SK-N-MC (cell line): ENCODE measurements around the gene ADAM33.

ENCODE experiments used
- DNase-seq: peaks from one replicate; pipeline ENCODE4 v3.0.0-alpha.2; 2011; ENCODE audit warnings: low read depth, low spot score
- H3K27ac ChIP-seq: fragments of 200-600 bp; sonication (generic); 2 replicates; pipeline ENCODE4 v1.5.1; 2016; ENCODE audit warnings: mixed run types
- H3K36me3 ChIP-seq: fragments of 200-600 bp; sonication (generic); 2 replicates; pipeline ENCODE4 v1.6.1; 2017; ENCODE audit warnings: antibody characterized with exemption, low read length, mixed read lengths; ENCODE audit not compliant: insufficient read depth
- H3K4me3 ChIP-seq: fragments of 200-600 bp; sonication (generic); 2 replicates; pipeline ENCODE4 v1.5.1; 2016
- H3K9ac ChIP-seq: fragments of 200-600 bp; sonication (generic); 2 replicates; pipeline ENCODE4 v1.8.0; 2017; ENCODE audit warnings: mixed run types, mixed read lengths; ENCODE audit not compliant: insufficient read length
- H3K9me3 ChIP-seq: fragments of 200-600 bp; sonication (generic); 2 replicates; pipeline ENCODE4 v1.6.1; 2017; ENCODE audit warnings: low read depth, mild to moderate bottlenecking, antibody characterized with exemption, low read length, moderate library complexity, mixed read lengths
- EZH2 ChIP-seq: fragments of 200-600 bp; sonication (generic); IDR thresholded peaks from one replicate; pipeline ENCODE4 v1.6.1; 2017; ENCODE audit warnings: antibody characterized with exemption
- FOXP2 ChIP-seq: optimal IDR thresholded peaks from 2 replicates; pipeline ENCODE3; 2011; ENCODE audit warnings: mild to moderate bottlenecking, moderate library complexity; ENCODE audit not compliant: insufficient read depth; ENCODE audit errors: extremely low read length, control extremely low read depth
- POLR2AphosphoS5 ChIP-seq: IDR thresholded peaks from 2 replicates; pipeline ENCODE4 v1.6.1; 2012; ENCODE audit warnings: mild to moderate bottlenecking, low read depth, low read length, borderline replicate concordance

The ADAM33 gene

DNA sequence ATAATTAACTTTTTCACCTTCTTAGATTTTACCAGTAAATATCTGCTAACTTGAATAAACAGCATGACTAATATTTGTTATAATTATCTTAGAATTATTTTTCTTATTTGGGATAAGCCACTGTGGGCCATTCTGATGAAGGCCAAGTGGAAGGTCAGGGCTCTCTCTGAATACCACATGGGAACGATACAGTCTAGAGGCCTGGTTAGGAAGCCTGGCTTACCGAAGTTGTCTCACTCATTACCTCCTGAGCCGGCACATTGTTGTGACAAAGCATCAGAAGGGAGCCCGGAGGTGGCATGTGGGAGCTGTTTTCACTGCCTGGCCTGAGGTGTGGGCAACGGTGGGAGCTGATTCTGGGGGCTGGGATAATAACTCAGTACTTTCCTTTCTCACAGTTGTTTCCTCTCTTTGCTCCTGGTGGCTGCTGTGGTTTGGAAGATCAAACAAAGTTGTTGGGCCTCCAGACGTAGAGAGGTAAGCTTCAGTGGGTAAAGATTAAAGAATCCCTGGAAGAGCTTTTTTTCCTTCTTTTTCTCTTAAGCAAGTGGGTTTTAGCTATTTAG lies 47.8 kb downstream of the ADAM33 start:
- Histone ChIP-seq H3K9me3 (no peaks in the 10 kb centered on the region), H3K27ac (no peak overlapping the region), H3K36me3 (no peaks in the 10 kb centered on the region), H3K9ac (no peak overlapping the region), H3K4me3 (no peak overlapping the region)
- TF ChIP-seq FOXP2 (no peak), POLR2AphosphoS5 (no peak), EZH2 (no peak)
- DNase-seq: no peak

GRCh38 chr20:3632311-3633004 lies 49.4 kb downstream of the ADAM33 start:
- DNase-seq: no peak
- Histone ChIP-seq H3K9ac (no peak overlapping the region), H3K27ac (no peak overlapping the region), H3K4me3 (no peak overlapping the region), H3K36me3 (no peaks in the 10 kb centered on the region), H3K9me3 (no peaks in the 10 kb centered on the region)
- TF ChIP-seq POLR2AphosphoS5 (no peak), EZH2 (no peak), FOXP2 (no peak)

- TF ChIP-seq POLR2AphosphoS5 (no peak), FOXP2 (no peak), EZH2 (no peak)
- H3K9me3 ChIP-seq: no peaks in the 10 kb centered on the region
- H3K4me3 ChIP-seq: no peak overlapping the region
- no peak overlapping the region for H3K9ac ChIP-seq
- DNase-seq: no peak
- no peaks in the 10 kb centered on the region for H3K36me3 ChIP-seq
- H3K27ac ChIP-seq: no peak overlapping the region
Observed at GRCh38 chr20:3631534-3631933, 50.3 kb downstream of the ADAM33 start.

- no peak for TF ChIP-seq POLR2AphosphoS5
- TF ChIP-seq FOXP2: no peak
- no peak for TF ChIP-seq EZH2
- H3K9ac ChIP-seq: no peak overlapping the region
- H3K27ac ChIP-seq: no peak overlapping the region
- DNase-seq: no peak
- H3K4me3 ChIP-seq: no peak overlapping the region
- no peaks in the 10 kb centered on the region for H3K36me3 ChIP-seq
- H3K9me3 ChIP-seq: no peaks in the 10 kb centered on the region
Observed at GRCh38 chr20:3630429-3630828, 51.4 kb downstream of the ADAM33 start.

- DNase-seq: no peak
- no peak overlapping the region for H3K27ac ChIP-seq
- no peak overlapping the region for H3K4me3 ChIP-seq
- H3K9ac ChIP-seq: no peak overlapping the region
- H3K36me3 ChIP-seq: no peaks in the 10 kb centered on the region
- TF ChIP-seq FOXP2: no peak
- no peak for TF ChIP-seq EZH2
- no peak for TF ChIP-seq POLR2AphosphoS5
- H3K9me3 ChIP-seq: no peaks in the 10 kb centered on the region
Observed at GRCh38 chr20:3629893-3630292, 51.9 kb downstream of the ADAM33 start.

DNA sequence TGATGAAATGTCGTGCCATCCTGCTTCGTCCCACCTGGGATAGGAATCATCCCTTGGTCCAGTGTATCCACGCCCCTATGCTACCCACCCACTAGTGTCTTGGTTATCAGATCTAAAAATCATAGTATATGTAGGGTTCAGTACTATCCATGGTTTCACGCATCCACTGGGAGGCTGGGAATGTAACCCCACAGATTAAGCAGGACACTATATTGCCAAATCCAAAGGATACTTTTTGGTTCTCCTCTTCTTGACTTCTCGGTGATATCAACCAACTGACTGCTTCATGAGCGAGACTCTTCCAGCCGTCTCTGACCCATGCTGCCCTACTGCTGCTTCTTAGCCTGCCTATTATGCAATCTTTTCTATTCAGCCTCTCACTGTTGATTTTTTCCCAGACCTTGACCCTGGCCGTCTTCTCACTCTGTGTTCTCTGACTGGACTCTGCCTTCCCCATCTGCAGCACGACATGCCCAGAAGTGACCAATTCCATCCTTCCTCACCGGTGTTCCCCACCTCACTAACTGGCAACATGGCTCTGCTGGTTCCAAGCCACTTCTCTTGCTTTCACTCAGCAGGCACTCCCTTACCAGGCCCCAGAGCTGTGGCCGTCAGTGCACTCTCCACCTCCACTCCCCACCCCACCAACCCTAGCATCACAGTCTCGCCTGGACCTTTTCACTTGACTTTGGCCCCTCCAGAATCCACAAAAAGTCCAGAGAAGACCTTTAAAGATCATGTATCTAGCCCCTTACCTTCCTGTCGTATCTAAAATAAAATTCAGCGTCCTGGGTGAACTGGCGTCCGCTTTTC lies 53.1 kb downstream of the ADAM33 start:
- TF ChIP-seq POLR2AphosphoS5 (no peak), FOXP2 (no peak), EZH2 (no peak)
- no peak for DNase-seq
- H3K9ac ChIP-seq: no peak overlapping the region
- H3K36me3 ChIP-seq: no peaks in the 10 kb centered on the region
- H3K27ac ChIP-seq: no peak overlapping the region
- H3K9me3 ChIP-seq: no peaks in the 10 kb centered on the region
- H3K4me3 ChIP-seq: no peak overlapping the region

GRCh38 chr20:3627476-3627875 lies 54.3 kb downstream of the ADAM33 start:
- TF ChIP-seq POLR2AphosphoS5: no peak
- Histone ChIP-seq H3K4me3 (no peak overlapping the region), H3K9me3 (no peaks in the 10 kb centered on the region), H3K36me3 (no peaks in the 10 kb centered on the region), H3K9ac (no peak overlapping the region), H3K27ac (no peak overlapping the region)
- no peak for DNase-seq

- H3K4me3 ChIP-seq: no peak overlapping the region
- TF ChIP-seq EZH2 (no peak), POLR2AphosphoS5 (no peak), FOXP2 (no peak)
- no peak overlapping the region for H3K9ac ChIP-seq
- DNase-seq: no peak
- H3K9me3 ChIP-seq: no peaks in the 10 kb centered on the region
- no peaks in the 10 kb centered on the region for H3K36me3 ChIP-seq
- H3K27ac ChIP-seq: no peak overlapping the region
Observed at GRCh38 chr20:3622406-3622805, 59.4 kb downstream of the ADAM33 start.
